Activated T-helper 1 cell treated with Interleukin-2 at 50 U/mL for 16 hours (primary cell): ENCODE measurements around the gene SEZ6.
A peak's percentile ranks its signal among the peaks of the same experiment; 100 is the strongest.

Experiments used
- DNase-seq: peaks from one replicate; pipeline ENCODE4 v3.0.0-alpha.2; 2020; ENCODE audit warnings: low read depth

The SEZ6 gene

GRCh38 chr17:29003289-29003688, 2.5 kb downstream of the SEZ6 start:
- DNase-seq: no peak

GRCh38 chr17:29002811-29003210, 3.0 kb downstream of the SEZ6 start:
- DNase-seq: no peak

GRCh38 chr17:29000973-29001372, 4.9 kb downstream of the SEZ6 start:
- DNase-seq: no peak

GRCh38 chr17:28999206-28999605, 6.6 kb downstream of the SEZ6 start:
- no peak for DNase-seq

GRCh38 chr17:28997806-28998205, 8.0 kb downstream of the SEZ6 start:
- DNase-seq: no peak

- DNase-seq: no peak
Measured at GRCh38 chr17:28996554-28997096, 9.2 kb downstream of the SEZ6 start.

- no peak for DNase-seq
Measured at GRCh38 chr17:28993645-28994426, 12.0 kb downstream of the SEZ6 start.

- no peak for DNase-seq
Measured at GRCh38 chr17:28992625-28993600, 12.9 kb downstream of the SEZ6 start.

- DNase-seq: no peak
Measured at GRCh38 chr17:28992185-28992584, 13.6 kb downstream of the SEZ6 start.

GRCh38 chr17:28991779-28992178, 14.1 kb downstream of the SEZ6 start:
- DNase-seq: no peak

GRCh38 chr17:28989028-28989427, 16.8 kb downstream of the SEZ6 start:
- DNase-seq: no peak

GRCh38 chr17:28988475-28988874, 17.4 kb downstream of the SEZ6 start:
- no peak for DNase-seq

GRCh38 chr17:28986714-28987655, 18.8 kb downstream of the SEZ6 start:
- DNase-seq: no peak

- no peak for DNase-seq
Measured at GRCh38 chr17:28985950-28986713, 19.7 kb downstream of the SEZ6 start.

- DNase-seq: no peak
Measured at GRCh38 chr17:28983286-28984230, 22.3 kb downstream of the SEZ6 start.

- DNase-seq: peak; percentile 8
Measured at GRCh38 chr17:28982131-28982793, 23.6 kb downstream of the SEZ6 start.

GRCh38 chr17:28978356-28978964, 27.4 kb downstream of the SEZ6 start:
- DNase-seq: no peak

GRCh38 chr17:28977659-28978355, 28.0 kb downstream of the SEZ6 start:
- DNase-seq: no peak
